Umbilical cord (tissue), 2 donors: ENCODE measurements around the gene ALDH3B2. TPM values are rescaled to one million over a fixed set of nuclear protein-coding genes. Genes with fewer than 3 reads are reported as not detected.
"Not testable (repeated sequence)": the region's sequence is repeated elsewhere in the genome, so short reads cannot be mapped to it uniquely, and the experiment has no call there.

ENCODE experiments used
- DNase-seq: peaks from one replicate; pipeline ENCODE4 v3.0.0-alpha.2; 2015; ENCODE audit warnings: low spot score
- total RNA-seq: library from RNA; depleted of rRNA; stranded (reverse); fragments of >200 nt; gene quantifications from one replicate; pipeline ENCODE4 v1.2.3, GENCODE V29; 2014; ENCODE audit warnings: low replicate concordance; ENCODE audit not compliant: insufficient read depth

The ALDH3B2 gene, protein sequence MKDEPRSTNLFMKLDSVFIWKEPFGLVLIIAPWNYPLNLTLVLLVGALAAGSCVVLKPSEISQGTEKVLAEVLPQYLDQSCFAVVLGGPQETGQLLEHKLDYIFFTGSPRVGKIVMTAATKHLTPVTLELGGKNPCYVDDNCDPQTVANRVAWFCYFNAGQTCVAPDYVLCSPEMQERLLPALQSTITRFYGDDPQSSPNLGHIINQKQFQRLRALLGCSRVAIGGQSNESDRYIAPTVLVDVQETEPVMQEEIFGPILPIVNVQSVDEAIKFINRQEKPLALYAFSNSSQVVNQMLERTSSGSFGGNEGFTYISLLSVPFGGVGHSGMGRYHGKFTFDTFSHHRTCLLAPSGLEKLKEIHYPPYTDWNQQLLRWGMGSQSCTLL
- 0.48 TPM for total RNA-seq

DNA sequence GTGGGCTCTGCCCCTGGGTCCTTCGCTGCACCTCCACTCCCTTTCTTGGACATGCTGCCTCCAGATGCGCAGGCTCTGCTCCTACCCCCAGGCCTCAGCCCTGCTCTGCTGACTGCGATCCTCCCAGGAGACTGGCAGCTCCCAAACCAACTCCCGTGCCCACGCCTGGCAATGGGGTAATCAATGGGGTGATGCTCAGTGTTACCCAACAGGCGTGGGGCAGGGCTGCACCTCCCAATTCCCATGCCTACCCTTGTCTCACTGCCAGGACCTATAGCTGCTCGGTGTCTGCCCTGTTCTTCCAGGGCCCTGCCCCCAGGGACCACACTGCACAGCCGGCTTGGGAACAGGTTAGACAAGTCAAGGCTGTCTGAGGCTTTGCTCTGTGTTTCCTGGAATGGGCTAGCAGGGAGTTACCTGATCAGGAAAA lies at the start of gene ALDH3B2:
TSS of gene ALDH3B2 (minus strand) at position 182 of the 430 bp plus-strand sequence. CDS start 7,688 bp downstream, outside the sequence.
- peak; percentile 69 for DNase-seq

DNA sequence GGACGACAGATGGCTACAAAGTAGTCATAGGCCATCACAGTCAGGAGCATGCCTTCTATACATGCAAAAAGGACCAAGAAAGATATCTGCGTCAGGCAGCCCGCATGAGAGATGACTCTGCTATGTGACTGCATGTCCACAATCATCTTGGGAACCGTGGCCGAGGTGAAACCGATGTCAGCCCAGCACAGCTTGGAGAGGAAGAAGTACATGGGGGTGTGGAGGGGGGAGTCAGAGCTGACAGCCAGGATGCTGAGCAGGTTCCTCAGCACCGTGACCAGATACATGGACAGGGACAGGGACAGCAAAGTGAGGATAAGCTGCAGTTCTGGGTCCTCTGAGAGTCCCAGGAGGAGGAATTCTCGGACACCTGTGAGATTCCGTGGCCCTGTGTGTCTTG lies 48.6 kb upstream of the ALDH3B2 start:
- DNase-seq: not testable (repeated sequence)

DNA sequence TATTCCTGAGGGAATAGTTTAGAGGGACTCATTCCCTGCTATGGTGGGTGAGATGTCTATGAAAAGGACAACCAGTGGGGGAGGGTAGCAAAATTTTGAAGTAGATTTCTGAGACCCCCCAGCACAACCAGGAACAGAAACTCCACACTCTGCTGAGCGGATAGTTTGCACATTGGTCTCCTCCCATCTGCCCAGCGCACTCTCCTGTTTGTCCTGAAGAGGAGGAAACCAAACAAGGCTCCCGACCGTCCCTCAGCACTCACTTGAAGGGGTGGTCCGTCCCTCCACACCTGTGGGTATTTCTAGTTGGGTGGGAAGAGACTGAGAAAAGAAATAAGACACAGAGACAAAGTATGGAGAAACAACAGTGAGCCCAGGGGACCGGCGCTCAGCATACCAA lies 41.8 kb upstream of the ALDH3B2 start:
- not testable (repeated sequence) for DNase-seq

DNA sequence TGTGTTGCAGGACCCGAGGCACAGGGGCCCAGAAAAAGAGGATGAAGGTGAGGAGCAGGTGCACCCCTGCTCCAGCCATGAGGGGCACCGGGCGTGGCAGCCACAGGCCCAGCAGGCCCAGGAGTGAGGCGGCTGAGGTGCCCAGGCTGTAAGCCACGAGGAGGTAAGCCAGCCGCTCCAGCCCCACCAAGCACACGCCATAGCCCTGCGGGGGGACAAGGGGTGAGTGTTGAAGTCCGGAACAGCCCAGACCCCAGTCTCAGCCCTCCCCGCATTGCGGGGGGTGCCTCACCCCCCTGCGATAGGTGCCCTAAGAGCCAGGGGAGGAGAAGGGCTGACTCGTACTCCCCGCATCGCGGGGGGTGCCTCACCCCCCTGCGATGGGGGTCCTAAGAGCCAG lies 41.4 kb upstream of the ALDH3B2 start:
- not testable (repeated sequence) for DNase-seq

DNA sequence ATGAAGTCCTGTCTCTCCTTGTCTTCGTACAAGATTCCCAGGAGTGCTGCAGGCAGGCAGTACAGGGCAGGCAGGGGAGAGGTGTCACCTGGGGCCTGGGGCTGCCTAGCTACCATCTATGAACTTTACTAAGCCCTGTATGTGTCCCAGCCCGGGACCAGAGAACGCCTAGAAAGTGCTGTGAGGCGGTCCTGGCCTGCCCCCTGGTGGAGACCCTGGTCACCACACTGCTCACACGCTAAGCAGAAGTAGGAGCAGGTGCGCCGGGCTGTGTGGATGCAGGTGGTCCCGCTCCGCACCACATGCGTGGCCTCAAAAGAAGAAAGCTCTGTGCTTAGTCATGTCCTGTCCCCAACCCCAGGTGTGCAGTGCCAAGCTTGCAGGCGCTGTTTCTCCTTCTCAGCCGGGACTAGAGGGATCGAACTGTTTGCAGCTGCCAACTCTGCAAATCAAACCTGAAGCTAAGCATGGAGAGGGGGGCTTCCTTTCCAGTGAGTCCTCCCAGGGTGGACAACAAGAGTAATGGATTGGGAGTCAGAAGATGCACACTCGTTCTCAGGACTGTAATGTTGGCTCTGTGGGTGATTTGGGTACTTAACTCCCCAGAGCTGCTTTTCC lies 39.6 kb upstream of the ALDH3B2 start:
- DNase-seq: not testable (repeated sequence)

DNA sequence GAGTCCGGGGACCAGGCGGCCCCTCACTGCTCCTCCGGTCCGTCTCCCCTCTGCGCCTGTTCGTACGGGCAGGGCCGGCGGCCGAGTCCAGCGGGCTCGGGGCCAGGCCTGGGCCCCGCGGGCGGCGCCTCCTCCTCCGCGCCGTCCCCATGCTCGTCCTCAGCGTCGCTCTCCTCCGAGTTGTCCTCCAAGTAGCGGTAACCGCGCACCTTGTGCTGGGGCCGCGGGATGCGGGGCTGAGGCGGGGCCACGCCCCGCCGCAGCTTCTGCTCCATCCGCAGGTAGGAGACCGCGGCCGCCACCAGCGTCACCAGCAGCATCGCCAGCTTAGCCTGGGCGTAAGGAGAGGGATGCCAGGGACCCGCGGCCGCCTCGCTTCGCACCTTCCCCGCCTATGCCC lies 37.3 kb upstream of the ALDH3B2 start:
- DNase-seq: not testable (repeated sequence)

DNA sequence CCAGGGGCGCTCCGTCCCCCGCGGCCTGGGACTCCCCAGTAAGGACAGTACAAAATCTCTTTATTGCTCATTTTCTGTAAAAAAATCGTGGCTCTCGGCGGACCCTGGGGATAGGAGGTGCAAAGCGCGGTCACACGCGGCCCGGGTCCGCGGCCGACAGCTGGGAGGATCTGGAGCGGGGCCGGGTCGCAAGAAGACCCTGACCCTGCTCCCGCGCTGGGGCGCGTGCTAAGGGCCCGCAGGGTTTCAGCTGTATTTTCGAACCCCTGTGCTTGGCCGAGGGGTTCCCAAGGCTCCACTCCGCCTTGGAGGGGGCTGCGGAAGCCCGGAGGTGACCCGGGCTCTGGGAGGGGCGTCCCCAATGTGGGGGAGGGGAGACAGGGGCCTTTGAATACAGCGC lies 36.8 kb upstream of the ALDH3B2 start:
- DNase-seq: not testable (repeated sequence)

DNA sequence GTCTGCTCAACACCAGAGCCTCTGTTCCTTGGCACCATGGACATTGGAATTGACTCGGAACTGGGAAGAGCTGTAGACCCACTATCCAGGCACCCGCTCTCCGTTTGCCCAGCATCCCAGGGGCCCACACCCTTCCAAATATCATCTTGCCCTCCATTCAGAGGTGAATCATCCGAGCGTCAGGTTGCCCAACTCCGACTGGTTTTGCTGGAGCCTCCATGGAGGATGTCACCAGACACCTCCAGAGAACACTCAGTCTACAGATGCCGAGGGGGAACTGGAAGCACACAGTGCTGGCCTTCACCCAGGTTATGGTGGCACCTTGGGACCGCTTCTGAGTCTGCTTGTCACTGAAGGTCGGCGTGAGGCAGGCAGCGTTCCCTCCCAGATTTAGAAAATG lies 35.4 kb upstream of the ALDH3B2 start:
- not testable (repeated sequence) for DNase-seq

DNA sequence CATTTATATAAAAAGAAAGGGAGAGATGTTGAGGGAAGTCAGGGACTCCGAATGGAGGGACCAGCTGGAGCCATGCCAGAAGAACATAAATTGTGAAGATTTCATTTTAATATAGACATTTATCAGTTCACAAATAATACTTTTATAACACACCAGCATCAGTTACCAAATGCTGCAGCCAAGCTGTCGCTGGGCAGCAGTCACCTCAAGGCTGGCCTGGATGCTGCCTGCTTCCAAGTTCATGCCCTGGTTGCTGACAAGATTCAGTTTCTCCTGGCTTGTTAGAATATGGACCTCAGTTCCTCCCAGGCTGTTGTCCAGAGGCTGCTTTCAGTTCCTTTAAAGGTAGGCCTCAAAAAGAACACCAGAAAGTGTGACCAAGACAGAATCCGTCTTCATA lies 30.8 kb upstream of the ALDH3B2 start:
- DNase-seq: no peak

DNA sequence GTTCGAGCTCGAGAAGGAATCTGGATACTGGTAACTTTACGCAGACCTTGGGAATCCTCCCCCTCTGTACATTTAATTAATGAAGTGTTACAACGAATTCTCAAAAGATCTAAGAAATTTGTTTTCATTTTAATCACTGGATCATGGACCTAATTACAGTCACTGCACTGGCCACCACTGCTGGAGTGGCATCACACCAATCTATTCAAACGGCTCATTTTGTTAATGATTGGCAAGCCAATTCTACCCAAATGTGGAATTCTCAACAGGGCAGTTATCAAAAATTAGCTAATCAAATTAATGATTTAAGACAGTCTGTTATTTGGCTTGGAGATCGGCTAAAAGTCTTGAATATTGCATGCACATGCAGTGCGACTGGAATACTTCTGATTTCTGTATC lies 30.1 kb upstream of the ALDH3B2 start:
- no peak for DNase-seq

DNA sequence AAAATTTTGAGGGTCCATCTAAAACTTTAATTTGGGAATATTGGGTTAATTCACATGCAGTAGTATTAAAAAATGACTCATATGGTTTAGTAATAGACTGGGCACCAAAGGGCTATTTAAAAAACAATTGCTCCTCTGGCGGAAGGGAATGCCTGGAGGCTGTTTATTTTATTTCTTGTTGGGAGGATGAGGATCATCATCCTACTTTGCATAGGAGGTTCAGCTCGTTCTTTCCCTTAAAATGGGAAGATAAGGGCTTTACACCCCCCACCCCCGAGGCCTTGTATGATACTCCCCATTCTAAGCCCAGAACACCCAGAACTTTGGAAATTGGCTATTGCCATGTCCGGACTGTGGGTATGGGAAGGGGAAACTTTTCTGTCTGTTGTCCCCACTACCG lies 29.3 kb upstream of the ALDH3B2 start:
- not testable (repeated sequence) for DNase-seq

DNA sequence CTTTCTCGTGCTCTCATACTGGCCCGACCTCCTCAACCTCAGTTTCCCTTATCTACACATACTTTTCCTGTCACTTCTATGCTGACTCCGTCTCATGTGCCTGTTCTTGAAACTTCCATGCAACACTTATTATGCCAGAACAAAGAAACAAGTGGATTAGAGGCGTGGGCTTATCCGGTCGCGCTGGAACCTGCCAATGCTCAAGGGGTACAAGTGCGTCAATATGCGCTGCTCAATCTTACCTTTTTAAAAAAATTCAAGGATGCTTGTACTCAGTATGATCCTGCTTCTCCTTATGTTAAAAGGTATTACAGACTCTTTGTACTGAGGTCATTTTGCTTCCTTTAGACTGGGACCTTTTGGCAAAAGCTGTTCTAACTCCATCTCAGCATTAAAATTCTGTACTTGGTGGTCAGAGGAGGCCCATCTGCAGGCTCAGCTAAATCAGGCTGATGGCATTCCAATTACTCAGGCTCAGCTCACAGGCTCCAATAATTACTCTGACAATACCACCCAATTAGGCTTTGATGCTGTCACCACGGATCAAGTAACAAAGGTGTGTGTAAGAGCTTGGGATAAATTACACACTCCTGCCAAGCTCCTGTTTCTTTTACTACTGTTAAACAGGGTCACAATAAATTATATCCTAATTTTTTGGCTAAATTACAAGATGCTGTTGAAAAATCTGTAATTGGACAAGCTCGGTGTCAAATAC lies 26.3 kb upstream of the ALDH3B2 start:
- DNase-seq: no peak

DNA sequence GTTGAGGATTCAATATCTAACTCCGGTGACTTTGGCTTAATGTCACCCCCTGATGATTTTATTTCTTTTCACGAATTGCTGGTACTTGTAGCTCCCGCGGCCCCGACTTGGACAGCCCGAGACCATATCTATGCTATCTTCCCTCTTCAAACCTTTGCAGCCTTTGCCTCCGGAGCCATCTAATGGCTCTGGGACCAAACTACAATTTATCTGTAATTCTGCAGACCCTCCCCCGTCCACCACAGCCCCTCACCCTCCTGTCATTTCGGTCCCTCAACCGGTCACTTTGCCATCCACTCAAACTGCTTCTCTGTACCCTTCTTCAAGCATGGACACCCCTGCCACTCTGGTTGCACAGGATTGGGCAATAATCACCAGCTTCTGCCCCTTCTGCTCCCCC lies 25.7 kb upstream of the ALDH3B2 start:
- DNase-seq: no peak

DNA sequence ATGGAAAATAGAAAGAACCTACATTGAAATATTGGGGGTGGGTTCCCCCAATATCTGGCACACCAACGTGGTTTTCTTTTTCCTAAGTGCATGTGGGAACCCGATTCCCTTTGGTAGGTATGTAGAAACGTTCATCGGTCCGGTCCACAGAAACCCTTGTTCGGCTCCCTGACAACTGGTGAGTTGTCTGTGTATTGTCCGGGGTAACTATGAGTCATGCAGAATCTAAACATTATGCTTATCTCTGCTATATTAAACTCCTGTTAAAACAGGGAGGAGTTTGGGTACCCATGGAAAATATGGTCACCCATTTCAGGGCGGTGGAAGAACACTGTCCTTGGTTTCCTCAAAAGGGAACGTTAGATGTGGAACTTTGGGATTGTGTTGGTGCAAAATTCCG lies 25.1 kb upstream of the ALDH3B2 start:
- no peak for DNase-seq

DNA sequence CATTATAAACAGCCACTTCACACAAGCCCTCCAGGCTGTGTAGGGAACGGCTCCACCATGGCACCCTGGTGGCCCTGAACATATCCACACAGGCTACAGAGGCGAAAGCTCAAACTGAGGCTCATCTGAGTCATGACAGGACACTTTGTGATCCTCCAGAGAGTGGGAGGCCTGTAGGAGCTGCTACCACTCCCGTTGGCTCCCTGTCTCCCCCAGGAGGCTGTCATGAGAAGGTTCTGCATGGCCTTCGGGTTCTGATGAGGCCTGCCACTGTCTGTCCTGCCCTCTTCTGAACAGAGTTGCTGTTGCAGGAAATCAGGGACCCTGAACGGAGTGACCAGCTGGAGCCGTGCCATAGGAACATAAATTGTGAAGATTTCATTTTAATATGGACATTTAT lies 23.8 kb upstream of the ALDH3B2 start:
- DNase-seq: no peak

DNA sequence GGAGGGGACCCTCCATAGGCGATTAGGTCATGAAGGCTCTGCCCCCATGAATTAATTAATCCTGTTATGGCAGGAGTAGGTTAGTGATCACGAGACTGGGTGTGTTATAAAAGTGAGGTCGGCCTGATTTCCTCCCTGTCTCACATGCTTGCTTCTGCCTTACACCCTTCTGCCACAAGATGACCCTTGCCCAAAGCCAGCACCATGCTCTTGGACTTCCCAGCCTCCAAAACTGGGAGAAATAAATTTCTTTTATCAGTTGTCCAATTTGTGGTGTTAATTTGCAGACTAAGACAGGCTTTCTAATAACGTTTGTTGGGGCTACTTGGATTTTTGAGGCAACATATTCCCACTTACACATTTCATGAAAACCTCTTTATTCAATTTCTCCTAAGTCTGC lies 23.4 kb upstream of the ALDH3B2 start:
- no peak for DNase-seq

DNA sequence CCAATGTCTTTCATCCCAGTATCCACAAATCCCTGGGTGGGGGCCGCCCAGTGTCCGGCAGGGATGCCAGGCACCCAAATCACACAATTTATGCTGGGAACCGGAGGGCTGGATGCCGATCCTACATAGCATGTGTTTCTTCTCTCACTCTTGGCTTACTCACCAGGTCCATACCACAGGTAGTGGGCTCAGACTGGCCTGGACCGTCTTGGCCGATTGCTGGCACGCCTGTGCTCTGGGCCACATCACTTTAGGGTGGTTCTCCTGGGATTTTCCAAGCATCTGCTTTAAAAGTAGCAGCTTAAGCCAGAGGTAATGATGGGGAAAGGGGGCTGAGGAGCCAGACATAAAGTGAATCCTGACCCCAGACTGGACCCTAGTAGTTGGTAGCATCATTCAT lies 22.6 kb upstream of the ALDH3B2 start:
- DNase-seq: no peak

DNA sequence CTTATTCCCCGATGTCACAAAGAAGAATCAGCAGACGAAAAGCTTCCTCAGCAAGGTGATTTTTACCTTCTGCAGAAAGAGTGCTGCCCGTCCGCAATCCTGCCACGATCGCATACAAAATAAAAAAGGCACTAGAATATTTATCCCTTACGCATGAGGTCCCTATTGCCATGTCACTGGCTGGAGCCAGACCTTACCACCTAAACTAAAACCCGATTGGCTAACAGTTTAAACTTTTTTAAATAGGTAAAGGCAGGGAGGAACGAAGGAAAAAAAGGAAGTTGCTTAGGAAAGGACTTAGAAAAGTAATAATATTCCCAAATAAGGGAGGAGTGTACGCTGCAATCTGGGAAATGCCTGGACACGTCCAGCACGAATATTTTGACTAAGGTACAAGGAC lies 21.2 kb upstream of the ALDH3B2 start:
- DNase-seq: no peak

DNA sequence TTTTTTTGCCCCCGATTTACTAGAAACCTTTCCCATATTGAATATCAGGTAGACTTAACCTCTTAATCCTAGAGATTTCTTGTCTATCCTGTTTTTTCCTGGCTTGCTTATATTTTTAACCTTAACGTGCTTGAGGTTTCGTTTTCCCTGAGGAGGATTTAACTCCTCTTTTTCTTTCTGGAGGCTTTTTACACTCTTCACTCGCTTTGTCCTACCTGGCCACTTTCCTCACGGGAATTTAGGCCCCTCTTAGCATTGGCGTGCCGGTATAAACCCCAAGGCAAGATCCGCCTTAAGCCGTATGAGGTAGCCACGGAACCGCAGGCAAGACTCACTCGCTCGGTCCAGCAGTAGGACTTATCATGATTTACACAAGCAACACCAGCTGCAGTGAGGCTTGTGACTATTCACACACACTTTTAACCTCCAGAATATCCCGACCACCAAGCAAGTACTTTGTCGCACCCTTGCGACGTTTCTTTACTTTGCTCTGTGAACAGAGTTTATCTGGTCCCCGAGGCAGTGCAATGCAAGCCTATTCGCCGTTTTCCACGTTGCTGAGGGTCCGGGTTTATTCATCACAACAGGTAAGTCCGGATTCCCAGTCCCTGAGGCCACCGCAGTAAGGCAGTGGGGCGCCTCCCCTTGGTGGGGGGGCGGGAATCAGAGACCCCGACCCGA lies 20.6 kb upstream of the ALDH3B2 start:
- no peak for DNase-seq

DNA sequence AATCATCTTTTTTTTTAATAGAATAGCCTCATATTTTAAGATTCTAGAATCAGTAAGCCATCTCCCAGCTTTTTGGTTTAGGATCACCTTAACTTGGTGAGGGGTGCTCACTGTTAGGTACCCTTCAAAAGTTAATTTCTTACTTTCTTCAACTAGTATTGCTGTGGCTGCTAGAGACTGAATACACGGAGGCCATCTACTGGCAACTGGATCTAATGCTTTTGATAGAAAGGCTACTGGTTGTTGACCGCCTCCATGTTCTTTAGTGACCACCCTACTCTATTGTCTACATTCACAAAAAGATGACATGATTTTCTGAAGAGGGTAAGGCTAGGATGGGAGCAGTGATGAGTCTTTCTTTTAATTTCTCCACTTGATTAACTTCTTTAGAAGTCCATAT lies 16.7 kb upstream of the ALDH3B2 start:
- DNase-seq: no peak

DNA sequence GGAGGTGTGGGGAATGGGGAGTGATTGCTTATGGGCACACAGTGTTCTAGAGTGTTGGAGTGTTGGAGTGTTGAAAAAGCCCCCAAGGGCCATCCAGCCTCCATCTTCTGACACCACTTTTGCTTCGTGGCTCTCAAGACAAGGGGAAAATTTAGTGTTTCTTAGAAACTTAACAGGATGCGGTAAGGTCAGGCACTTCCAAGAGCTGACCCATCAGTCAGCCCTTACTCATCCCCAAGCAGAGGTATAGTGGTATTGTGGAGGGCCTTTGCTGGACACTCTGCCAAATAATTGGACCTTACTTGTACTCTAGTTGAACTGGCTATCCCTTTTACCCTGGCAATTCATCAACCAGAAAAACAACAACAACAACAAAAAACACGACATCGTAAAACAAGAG lies 14.8 kb upstream of the ALDH3B2 start:
- no peak for DNase-seq

DNA sequence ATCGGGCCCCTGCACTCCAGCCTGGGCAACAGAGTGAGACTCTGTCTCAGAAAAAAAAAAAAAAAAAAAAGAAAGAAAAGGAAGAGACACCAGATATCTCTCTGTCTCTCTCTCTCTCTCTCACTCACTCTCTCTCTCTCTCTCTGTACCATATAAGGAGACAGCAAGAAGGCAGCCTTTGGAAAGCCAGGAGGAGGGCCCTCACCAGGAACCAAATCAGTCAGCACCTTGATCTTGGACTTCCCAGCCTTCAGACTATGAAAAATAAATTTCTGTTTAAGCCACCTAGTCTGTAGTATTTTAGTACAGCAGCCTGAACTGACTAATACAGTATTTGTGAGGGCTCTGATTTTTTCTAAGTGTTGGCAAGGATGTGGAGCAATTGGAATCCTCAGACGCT lies 13.6 kb upstream of the ALDH3B2 start:
- DNase-seq: no peak
